Left ventricle myocardium inferior (tissue), 1 donor: ENCODE measurements around the gene CTRB1. TPM values are rescaled to one million over a fixed set of nuclear protein-coding genes. Genes with fewer than 3 reads are reported as not detected.
"Not testable (repeated sequence)": the region's sequence is repeated elsewhere in the genome, so short reads cannot be mapped to it uniquely, and the experiment has no call there.

Source experiments
- DNase-seq: peaks from one replicate; pipeline ENCODE4 v3.0.0-alpha.2; 2020
- H3K27ac ChIP-seq: fragments of 200-600 bp; replicated peaks from 2 replicates; pipeline ENCODE4 v1.8.0; 2021
- H3K27me3 ChIP-seq: fragments of 200-600 bp; 2 replicates; pipeline ENCODE4 v1.8.0; 2021; ENCODE audit warnings: low read depth
- H3K36me3 ChIP-seq: fragments of 200-600 bp; 2 replicates; pipeline ENCODE4 v1.8.0; 2021
- H3K4me1 ChIP-seq: fragments of 200-600 bp; 2 replicates; pipeline ENCODE4 v1.8.0; 2021
- H3K4me3 ChIP-seq: fragments of 200-600 bp; 2 replicates; pipeline ENCODE4 v1.8.0; 2021; ENCODE audit warnings: mild to moderate bottlenecking, moderate library complexity
- H3K9me3 ChIP-seq: fragments of 200-600 bp; replicated peaks from 2 replicates; pipeline ENCODE4 v1.8.0; 2021
- intact Hi-C: fragments of 100-400 bp; cut with micrococcal nuclease; formaldehyde crosslinking; loops from one replicate; pipeline ENCODE4 v1.11.0; 2022
- total RNA-seq: library from RNA; stranded (reverse); fragmentation: NEBNext Ultra II Directional; extraction: Animal tissue kit (Norgen Biotek cat#: 25700); gene quantifications from one replicate; pipeline ENCODE4 v1.2.1, GENCODE V29; 2021
- TF ChIP-seq, protein P1 (sequence below): fragments of 200-600 bp; IDR thresholded peaks from 2 replicates; pipeline ENCODE4 v1.8.0; 2021; ENCODE audit warnings: antibody characterized with exemption, mild to moderate bottlenecking, borderline replicate concordance
- donor health status: DM: no; HTN: yes; CAD: no; lungs with severe emphysema.

The CTRB1 gene
- total RNA-seq, 1 donor from 2014 or later = not detected

DNA sequence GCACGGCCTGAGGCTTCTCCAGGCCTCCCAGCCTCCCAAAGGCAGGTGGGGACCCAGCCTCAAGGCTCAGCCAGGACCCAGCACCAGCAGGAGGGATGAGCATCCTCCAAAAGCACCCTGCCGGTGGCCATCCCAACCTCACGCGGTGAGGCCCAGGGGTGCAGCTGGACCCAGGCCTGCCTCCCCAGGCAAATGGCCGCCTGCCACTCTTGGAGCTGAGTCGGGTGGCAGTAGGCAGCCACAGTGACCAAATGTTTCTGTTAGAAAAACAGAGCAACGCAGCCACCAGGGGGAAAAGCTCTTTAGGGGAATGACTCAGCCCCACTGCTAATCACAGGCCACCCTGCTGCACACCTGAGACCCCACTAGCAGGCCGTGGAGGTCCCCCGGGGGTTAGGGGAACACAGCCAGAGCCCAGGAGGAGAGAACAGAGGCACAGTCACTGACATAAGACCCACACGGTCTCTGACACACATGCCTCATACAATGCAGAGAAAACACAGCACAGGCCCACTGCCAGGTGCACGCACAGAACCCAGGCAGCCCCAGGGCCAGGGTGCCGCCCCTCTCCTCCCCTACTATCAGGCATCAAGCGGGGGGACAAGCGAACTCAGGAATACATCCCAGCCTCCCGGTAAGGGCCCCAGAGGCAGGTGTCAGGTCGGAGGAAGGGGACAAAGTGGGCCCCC lies 20.2 kb downstream of the CTRB1 start:
- Histone ChIP-seq H3K27me3 (no peaks in the 10 kb centered on the region), H3K27ac (peak overlapping the region; percentile 88), H3K36me3 (peaks cover 56% of the 10 kb centered on the region), H3K4me3 (peak overlapping the region; percentile 6), H3K4me1 (peaks cover 87% of the 10 kb centered on the region), H3K9me3 (no peaks in the 10 kb centered on the region)
- intact Hi-C loops = no loop called here
- no peak for DNase-seq
- TF ChIP-seq, protein P1, sequence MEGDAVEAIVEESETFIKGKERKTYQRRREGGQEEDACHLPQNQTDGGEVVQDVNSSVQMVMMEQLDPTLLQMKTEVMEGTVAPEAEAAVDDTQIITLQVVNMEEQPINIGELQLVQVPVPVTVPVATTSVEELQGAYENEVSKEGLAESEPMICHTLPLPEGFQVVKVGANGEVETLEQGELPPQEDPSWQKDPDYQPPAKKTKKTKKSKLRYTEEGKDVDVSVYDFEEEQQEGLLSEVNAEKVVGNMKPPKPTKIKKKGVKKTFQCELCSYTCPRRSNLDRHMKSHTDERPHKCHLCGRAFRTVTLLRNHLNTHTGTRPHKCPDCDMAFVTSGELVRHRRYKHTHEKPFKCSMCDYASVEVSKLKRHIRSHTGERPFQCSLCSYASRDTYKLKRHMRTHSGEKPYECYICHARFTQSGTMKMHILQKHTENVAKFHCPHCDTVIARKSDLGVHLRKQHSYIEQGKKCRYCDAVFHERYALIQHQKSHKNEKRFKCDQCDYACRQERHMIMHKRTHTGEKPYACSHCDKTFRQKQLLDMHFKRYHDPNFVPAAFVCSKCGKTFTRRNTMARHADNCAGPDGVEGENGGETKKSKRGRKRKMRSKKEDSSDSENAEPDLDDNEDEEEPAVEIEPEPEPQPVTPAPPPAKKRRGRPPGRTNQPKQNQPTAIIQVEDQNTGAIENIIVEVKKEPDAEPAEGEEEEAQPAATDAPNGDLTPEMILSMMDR = peak; percentile 31

DNA sequence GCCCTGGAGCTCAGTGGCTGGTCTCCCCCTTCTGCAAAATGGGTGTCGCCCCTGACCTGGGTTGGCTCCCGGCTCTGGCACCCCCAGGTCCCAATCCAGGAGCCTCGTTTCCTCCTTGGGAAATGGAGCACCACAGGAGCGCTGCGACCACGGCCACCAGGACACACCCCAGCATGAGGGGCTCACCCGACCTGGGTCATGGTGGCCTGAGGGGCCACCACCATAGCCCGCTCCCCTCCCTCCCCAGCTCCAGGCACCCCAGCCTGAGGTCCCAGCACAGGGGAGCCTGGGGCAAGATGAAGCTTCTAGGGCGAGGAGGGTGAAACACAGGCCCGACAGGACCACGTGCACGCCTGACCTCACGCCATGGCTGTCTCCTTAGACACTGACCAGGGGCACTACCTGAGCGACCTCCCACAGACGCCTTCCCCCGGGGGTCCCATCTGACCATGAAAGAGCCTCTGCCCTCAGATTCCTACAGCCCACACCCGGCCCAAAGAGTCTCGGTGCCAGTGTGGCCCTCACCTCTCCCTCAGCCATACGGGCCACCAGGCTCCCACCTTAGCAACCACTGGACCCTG lies 20.8 kb downstream of the CTRB1 start:
- H3K4me3 ChIP-seq = peak overlapping the region; percentile 6
- H3K27ac ChIP-seq = peak overlapping the region; percentile 88
- H3K4me1 ChIP-seq = peaks cover 87% of the 10 kb centered on the region
- H3K36me3 ChIP-seq = peaks cover 50% of the 10 kb centered on the region
- TF ChIP-seq, protein P1 = no peak
- DNase-seq = no peak
- no peaks in the 10 kb centered on the region for H3K27me3 ChIP-seq
- H3K9me3 ChIP-seq = no peaks in the 10 kb centered on the region
- intact Hi-C loops = no loop called here

- H3K4me1 ChIP-seq = peaks cover 90% of the 10 kb centered on the region
- H3K4me3 ChIP-seq, H3K27me3 ChIP-seq, intact Hi-C loops, H3K9me3 ChIP-seq, DNase-seq: not testable (repeated sequence)
- peaks cover 40% of the 10 kb centered on the region for H3K36me3 ChIP-seq
- H3K27ac ChIP-seq = peak overlapping the region; percentile 88
These were observed 21.8 kb downstream of the CTRB1 start for GRCh38 chr16:75240633-75241032.

DNA sequence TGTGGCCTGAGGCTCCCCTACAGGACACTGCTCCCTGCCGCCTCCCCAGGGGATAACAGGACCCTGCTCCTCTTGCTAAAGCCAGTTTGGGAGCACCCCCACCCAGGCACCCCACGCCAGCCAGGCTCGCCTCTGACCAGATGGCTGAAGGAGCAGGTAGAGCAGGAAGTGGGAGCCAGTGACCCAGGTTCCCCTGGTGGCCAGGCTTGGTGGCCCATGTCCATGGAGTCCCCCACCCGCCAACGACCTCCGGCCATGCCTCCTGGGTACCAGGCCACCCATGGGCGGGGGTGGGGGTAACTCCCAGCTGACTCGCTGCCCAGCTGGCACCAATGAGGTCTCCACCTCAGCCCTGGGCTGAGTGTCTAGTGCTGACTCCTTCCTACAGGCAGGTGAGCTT lies 22.6 kb downstream of the CTRB1 start:
- Histone ChIP-seq H3K36me3 (peaks cover 38% of the 10 kb centered on the region), H3K27me3 (no peaks in the 10 kb centered on the region), H3K9me3 (no peaks in the 10 kb centered on the region), H3K4me3 (no peak overlapping the region), H3K4me1 (peaks cover 98% of the 10 kb centered on the region), H3K27ac (peak overlapping the region; percentile 88)
- TF ChIP-seq, protein P1 = no peak
- intact Hi-C loops = no loop called here
- no peak for DNase-seq

DNA sequence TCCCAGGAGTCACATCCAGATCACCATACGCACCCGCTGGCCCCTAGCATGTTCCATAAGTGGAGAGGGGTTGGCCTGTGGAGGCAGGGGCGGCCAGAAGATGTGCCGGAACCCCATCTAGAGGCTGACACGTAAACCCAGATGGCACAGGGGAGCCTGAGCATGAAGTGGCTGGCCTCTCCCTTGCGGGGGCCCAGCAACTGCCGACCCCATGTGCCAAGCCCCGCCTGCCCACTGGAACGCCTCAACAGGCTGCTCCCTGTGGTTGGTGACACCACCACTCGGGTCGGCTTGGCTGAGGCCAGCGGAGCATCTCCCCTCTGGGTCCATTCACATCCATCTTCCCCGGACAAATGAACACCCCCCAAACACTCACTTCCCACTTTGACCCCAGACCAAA lies 23.2 kb downstream of the CTRB1 start:
- peak overlapping the region; percentile 88 for H3K27ac ChIP-seq
- H3K4me3 ChIP-seq = no peak overlapping the region
- TF ChIP-seq, protein P1 = no peak
- peaks cover 34% of the 10 kb centered on the region for H3K36me3 ChIP-seq
- no peaks in the 10 kb centered on the region for H3K27me3 ChIP-seq
- intact Hi-C loops = no loop called here
- no peak for DNase-seq
- H3K9me3 ChIP-seq = no peaks in the 10 kb centered on the region
- H3K4me1 ChIP-seq = peaks cover 100% of the 10 kb centered on the region

DNA sequence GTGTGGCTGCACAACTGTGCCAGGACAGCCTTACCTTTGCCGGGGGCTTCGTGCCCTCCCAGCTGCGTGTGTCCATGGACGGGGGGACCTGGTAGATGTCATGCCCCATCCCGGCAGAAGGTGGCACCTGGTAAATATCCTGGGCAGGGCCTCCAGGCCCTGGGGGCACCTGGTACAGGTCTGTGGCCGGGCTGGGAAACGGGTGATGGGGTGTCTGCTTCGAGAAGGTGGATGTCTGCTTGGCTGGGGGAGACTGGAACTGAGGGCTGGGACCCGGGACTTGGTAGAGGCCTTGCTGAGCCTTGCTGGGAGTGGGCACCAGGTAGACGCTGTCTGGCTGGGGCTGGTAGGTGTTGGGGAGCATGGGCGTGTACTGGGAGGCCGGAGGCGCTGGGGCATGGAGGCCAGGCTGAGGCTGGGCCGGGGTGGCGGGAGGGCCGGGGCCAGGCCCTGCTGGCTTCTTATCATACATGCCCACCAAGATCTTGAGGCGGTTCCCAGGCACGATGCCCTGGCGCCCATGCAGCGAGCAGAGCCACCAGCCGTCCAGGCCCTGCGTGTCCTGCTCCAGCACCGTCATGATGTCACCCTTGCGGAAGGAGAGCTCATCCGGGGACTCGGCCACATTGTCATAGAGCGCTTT lies 23.8 kb downstream of the CTRB1 start:
- H3K4me1 ChIP-seq = peaks cover 100% of the 10 kb centered on the region
- H3K27me3 ChIP-seq, H3K9me3 ChIP-seq, DNase-seq, H3K4me3 ChIP-seq, intact Hi-C loops: not testable (repeated sequence)
- peaks cover 31% of the 10 kb centered on the region for H3K36me3 ChIP-seq
- H3K27ac ChIP-seq = peak overlapping the region; percentile 98
